Liver (tissue), 2 donors: ENCODE data around the gene DNAJA4.

Experiments
- TF ChIP-seq, protein P1 (sequence below): IDR thresholded peaks from 2 replicates; pipeline ENCODE4 v1.6.1; 2016; ENCODE audit warnings: antibody characterized with exemption
- TF ChIP-seq, protein P2 (sequence below): fragments of 150-350 bp; IDR thresholded peaks from 2 replicates; pipeline ENCODE4 v1.5.1; 2017; ENCODE audit warnings: improper control_type of control experiment, low read depth, low read length; ENCODE audit not compliant: missing input control
- donor health status: healthy.

- TF ChIP-seq, protein P1, sequence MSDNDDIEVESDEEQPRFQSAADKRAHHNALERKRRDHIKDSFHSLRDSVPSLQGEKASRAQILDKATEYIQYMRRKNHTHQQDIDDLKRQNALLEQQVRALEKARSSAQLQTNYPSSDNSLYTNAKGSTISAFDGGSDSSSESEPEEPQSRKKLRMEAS, result no peak
- TF ChIP-seq, protein P2, sequence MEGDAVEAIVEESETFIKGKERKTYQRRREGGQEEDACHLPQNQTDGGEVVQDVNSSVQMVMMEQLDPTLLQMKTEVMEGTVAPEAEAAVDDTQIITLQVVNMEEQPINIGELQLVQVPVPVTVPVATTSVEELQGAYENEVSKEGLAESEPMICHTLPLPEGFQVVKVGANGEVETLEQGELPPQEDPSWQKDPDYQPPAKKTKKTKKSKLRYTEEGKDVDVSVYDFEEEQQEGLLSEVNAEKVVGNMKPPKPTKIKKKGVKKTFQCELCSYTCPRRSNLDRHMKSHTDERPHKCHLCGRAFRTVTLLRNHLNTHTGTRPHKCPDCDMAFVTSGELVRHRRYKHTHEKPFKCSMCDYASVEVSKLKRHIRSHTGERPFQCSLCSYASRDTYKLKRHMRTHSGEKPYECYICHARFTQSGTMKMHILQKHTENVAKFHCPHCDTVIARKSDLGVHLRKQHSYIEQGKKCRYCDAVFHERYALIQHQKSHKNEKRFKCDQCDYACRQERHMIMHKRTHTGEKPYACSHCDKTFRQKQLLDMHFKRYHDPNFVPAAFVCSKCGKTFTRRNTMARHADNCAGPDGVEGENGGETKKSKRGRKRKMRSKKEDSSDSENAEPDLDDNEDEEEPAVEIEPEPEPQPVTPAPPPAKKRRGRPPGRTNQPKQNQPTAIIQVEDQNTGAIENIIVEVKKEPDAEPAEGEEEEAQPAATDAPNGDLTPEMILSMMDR, result no peak
Observed at GRCh38 chr15:78276064-78276943, 11.9 kb downstream of the DNAJA4 start.
